Endothelial cell of umbilical vein (primary cell): Measurements from ENCODE around the gene UBAC1. TPM values are rescaled to one million over a fixed set of nuclear protein-coding genes. Genes with fewer than 3 reads are reported as not detected.

Experiments used
- BruUV-seq: library from RNA; stranded (reverse); fragments of 400-500 nt; replicated peaks from 2 replicates; lab custom pipeline; 2021; lab: Mats Ljungman, UMichigan
- CTCF ChIA-PET: fragments of 300-600, 350-600 bp; sonication (Branson Sonifier 250); formaldehyde crosslinking; loops from one replicate; lab custom pipeline; 2021; ENCODE audit warnings: antibody characterized with exemption, inconsistent platforms; lab: Charles Lee
- POLR2A ChIA-PET: fragments of 300-600, 350-600 bp; sonication (Branson Sonifier 250); formaldehyde crosslinking; loops from one replicate; lab custom pipeline; 2021; ENCODE audit warnings: antibody characterized with exemption, inconsistent platforms; lab: Charles Lee
- DNase-seq: peaks from one replicate; pipeline ENCODE4 v3.0.0-alpha.2; 2011; ENCODE audit warnings: low read depth, low spot score
- FAIRE-seq: peaks from 2 replicates; lab custom pipeline; 2011; peaks lifted over from hg19 to GRCh38; lab: Jason Lieb, UNC
- H2AFZ ChIP-seq: 2 replicates; pipeline ENCODE4 v1.6.0; 2012; ENCODE audit warnings: low read depth, low read length, control low read depth, inconsistent platforms
- H3K27ac ChIP-seq: 2 replicates; pipeline ENCODE4 v1.5.1; 2011; ENCODE audit warnings: low read depth, mild to moderate bottlenecking, control low read depth, low read length, moderate library complexity; ENCODE audit not compliant: insufficient read depth
- H3K27me3 ChIP-seq, 2 experiments: 2 replicates each; pipeline versions ENCODE4 v1.6.0 to v1.6.1; 2011; ENCODE audit warnings: low read length in 2 of 2, mixed read lengths in 1 of 2; ENCODE audit not compliant: control insufficient read depth in 2 of 2, insufficient read depth in 2 of 2
- H3K36me3 ChIP-seq, 2 experiments: 2 replicates in 1 of 2; 3 replicates in 1 of 2; pipeline ENCODE4 v1.5.1; 2011; ENCODE audit warnings: low read length in 2 of 2, mild to moderate bottlenecking in 1 of 2, moderate library complexity in 1 of 2; ENCODE audit not compliant: control insufficient read depth in 2 of 2, insufficient read depth in 2 of 2; ENCODE audit errors: extremely low read depth in 1 of 2
- H3K4me1 ChIP-seq: 3 replicates; pipeline ENCODE4 v1.5.1; 2011; ENCODE audit warnings: mild to moderate bottlenecking, low read length; ENCODE audit not compliant: control insufficient read depth, insufficient read depth; ENCODE audit errors: extremely low read depth
- H3K4me2 ChIP-seq: 2 replicates; pipeline ENCODE4 v1.6.1; 2011; ENCODE audit warnings: low read length, control low read depth, mixed read lengths; ENCODE audit not compliant: insufficient read depth
- H3K4me3 ChIP-seq, 3 experiments: fragments of 200-600 bp in 1 of 3; sonication (generic), shearing (Covaris generic) in 1 of 3; replicated peaks in 1 of 3; 2 replicates each; pipeline ENCODE4 v1.5.1; 2011 to 2016; ENCODE audit warnings: control low read depth in 3 of 3, low read length in 3 of 3, mild to moderate bottlenecking in 2 of 3, inconsistent platforms in 1 of 3, low read depth in 1 of 3, moderate library complexity in 1 of 3; ENCODE audit not compliant: insufficient read depth in 1 of 3
- H3K79me2 ChIP-seq: 2 replicates; pipeline ENCODE4 v1.6.0; 2012; ENCODE audit warnings: low read length, inconsistent platforms; ENCODE audit not compliant: control insufficient read depth, insufficient read depth
- H3K9ac ChIP-seq: replicated peaks from 2 replicates; pipeline ENCODE3; 2011; ENCODE audit warnings: low read length, control low read depth; ENCODE audit not compliant: insufficient read depth; ENCODE audit errors: extremely low read depth
- H3K9me1 ChIP-seq: replicated peaks from 3 replicates; pipeline ENCODE4 v1.6.0; 2011; ENCODE audit warnings: mild to moderate bottlenecking, low read length; ENCODE audit not compliant: control insufficient read depth, insufficient read depth; ENCODE audit errors: extremely low read depth
- H3K9me3 ChIP-seq: replicated peaks from 2 replicates; pipeline ENCODE4 v1.5.1; 2012; ENCODE audit warnings: low read length, inconsistent platforms; ENCODE audit not compliant: control insufficient read depth, insufficient read depth
- H4K20me1 ChIP-seq: replicated peaks from 2 replicates; pipeline ENCODE3; 2011; ENCODE audit warnings: mild to moderate bottlenecking, low read length; ENCODE audit not compliant: control insufficient read depth, insufficient read depth; ENCODE audit errors: extremely low read depth
- CTCF ChIP-seq, 2 donors: IDR thresholded peaks; 1 replicate in 1 of 2; 2 replicates in 1 of 2; pipeline ENCODE4 v1.5.1; 2011; ENCODE audit warnings: low read length in 2 of 2, mild to moderate bottlenecking in 2 of 2, moderate library complexity in 2 of 2, control low read depth in 1 of 2, inconsistent platforms in 1 of 2, low read depth in 1 of 2; ENCODE audit not compliant: insufficient read depth in 1 of 2; ENCODE audit errors: extremely low read depth in 1 of 2
- EZH2 ChIP-seq: IDR thresholded peaks from 2 replicates; pipeline ENCODE4 v1.6.1; 2012; ENCODE audit warnings: borderline replicate concordance, low read depth, mild to moderate bottlenecking, moderate library complexity, low read length, inconsistent platforms; ENCODE audit not compliant: severe bottlenecking
- FOS ChIP-seq: IDR thresholded peaks from 2 replicates; pipeline ENCODE4 v1.6.1; 2011; ENCODE audit warnings: mild to moderate bottlenecking, low read length, moderate library complexity, borderline replicate concordance; ENCODE audit not compliant: insufficient read depth
- GATA2 ChIP-seq: IDR thresholded peaks from 2 replicates; pipeline ENCODE4 v1.7.0; 2011; ENCODE audit warnings: low read depth, mild to moderate bottlenecking, moderate library complexity, mixed read lengths, low read length; ENCODE audit not compliant: insufficient read length, insufficient read depth
- JUN ChIP-seq: IDR thresholded peaks from 2 replicates; pipeline ENCODE4 v1.6.1; 2011; ENCODE audit warnings: borderline replicate concordance, low read depth; ENCODE audit not compliant: insufficient read length, insufficient read depth
- MAX ChIP-seq: IDR thresholded peaks from 2 replicates; pipeline ENCODE4 v1.6.1; 2011; ENCODE audit not compliant: insufficient read depth, insufficient read length
- MYC ChIP-seq: IDR thresholded peaks from one replicate; pipeline ENCODE4 v1.6.1; 2011; ENCODE audit warnings: mild to moderate bottlenecking, low read depth, low read length
- POLR2A ChIP-seq: IDR thresholded peaks from 2 replicates; pipeline ENCODE4 v1.6.1; 2012; ENCODE audit warnings: low read depth, mild to moderate bottlenecking, control low read depth, low read length
- POLR2AphosphoS5 ChIP-seq: IDR thresholded peaks from 2 replicates; pipeline ENCODE4 v1.6.1; 2012; ENCODE audit warnings: low read depth, mild to moderate bottlenecking, control low read depth, low read length, moderate library complexity; ENCODE audit not compliant: insufficient read depth
- dilution Hi-C: fragments of 300-500 bp; cut with MboI; formaldehyde crosslinking; loops from one replicate; pipeline ENCODE4 v1.15.0; 2019; ENCODE audit warnings: low sequenced_read_pairs; ENCODE audit not compliant: extremely low pct_ligation_motif_present
- intact Hi-C: fragments of 100-400 bp; cut with micrococcal nuclease; formaldehyde crosslinking; loops from one replicate; pipeline ENCODE4 v1.10.0; 2022
- polyA plus RNA-seq, 4 experiments: library from polyadenylated mRNA; depleted of rRNA in 3 of 4; stranded (reverse) in 3 of 4; unstranded in 1 of 4; fragments of >200 nt; gene quantifications; 2 replicates each; pipeline versions ENCODE4 v1.2.1 to v1.2.3, GENCODE V29; 2011 to 2012; ENCODE audit warnings: missing spikeins in 1 of 4
- total RNA-seq: library from RNA; stranded (reverse); gene quantifications from 2 replicates; pipeline ENCODE4 v1.2.3, GENCODE V29; 2021

UBAC1 gene
- total and polyA plus RNA-seq, 2 donors (not counting 3 experiments of a cell fraction or from before 2014, with no cell fraction given), result 39.5 to 56.7 TPM

- H3K4me2 ChIP-seq, result no peak overlapping the region
- no peak overlapping the region for H3K9ac ChIP-seq
- DNase-seq, result no peak
- no peaks in the 10 kb centered on the region for H3K9me1 ChIP-seq
- no peak overlapping the region for H3K27ac ChIP-seq
- intact Hi-C loops, result no loop called here
- H3K36me3 ChIP-seq, result peaks cover 0 to 4% of the 10 kb centered on the region in 2 experiments
- H4K20me1 ChIP-seq, result no peaks in the 10 kb centered on the region
- peaks cover 8% of the 10 kb centered on the region for H3K4me1 ChIP-seq
- no peak for FAIRE-seq
- ChIA-PET POLR2A (no interaction called here), CTCF (interaction anchor here (1.8 kb wide), 1 partner anchor 16 kb away, joined by 4 read pairs; no protein-coding TSS in a partner anchor)
- BruUV-seq, result no TSS peak
- no peak overlapping the region for H3K4me3 ChIP-seq
- dilution Hi-C loops, result no loop called here
- no peaks in the 10 kb centered on the region for H3K9me3 ChIP-seq
- H3K27me3 ChIP-seq, result no peaks in the 10 kb centered on the region
- H3K79me2 ChIP-seq, result peaks cover 100% of the 10 kb centered on the region
- no peak overlapping the region for H2AFZ ChIP-seq
- TF ChIP-seq JUN (no peak), POLR2AphosphoS5 (no peak), EZH2 (no peak)
These were observed 74.8 kb downstream of the UBAC1 start for GRCh38 chr9:135886147-135886981.

DNA sequence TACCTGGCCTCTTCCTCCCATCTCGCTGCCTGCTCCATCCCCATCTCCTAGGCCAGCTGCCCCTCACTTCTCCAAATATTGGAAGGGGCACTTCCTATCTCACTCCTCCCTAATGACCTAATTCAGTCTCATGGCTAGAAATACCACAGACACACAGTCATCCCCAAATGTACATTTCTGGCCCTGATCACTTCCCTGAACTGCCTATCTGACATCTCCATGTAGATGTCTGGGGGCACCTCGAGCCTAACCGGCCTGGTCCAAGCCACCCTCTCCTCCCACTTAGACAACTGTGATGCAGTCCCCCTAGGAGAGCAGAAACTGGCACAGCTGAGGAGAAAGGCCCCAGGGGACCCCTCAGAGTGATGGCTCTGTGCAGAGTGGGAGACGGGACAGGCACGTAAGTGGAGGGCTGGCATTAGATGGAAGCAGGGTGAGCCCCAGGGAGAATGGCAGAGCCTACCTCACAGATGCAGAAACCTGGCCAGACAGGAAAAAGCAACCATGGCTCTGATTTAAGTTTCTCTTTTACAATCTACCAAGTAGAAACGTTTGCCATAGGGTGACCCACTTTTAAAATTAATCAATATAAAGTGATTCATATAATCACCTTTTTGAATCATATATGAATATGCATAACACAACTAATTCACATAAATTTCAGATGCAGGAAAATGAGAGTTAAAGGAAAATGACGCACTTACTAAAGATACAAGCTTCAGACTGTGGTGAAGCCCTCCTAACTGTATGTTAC, 75.9 kb downstream of the UBAC1 start:
- Histone ChIP-seq H3K9me3 (no peaks in the 10 kb centered on the region), H3K27ac (no peak overlapping the region), H3K4me1 (peaks cover 8% of the 10 kb centered on the region), H3K9ac (no peak overlapping the region), H3K79me2 (peaks cover 94% of the 10 kb centered on the region), H3K9me1 (no peaks in the 10 kb centered on the region), H4K20me1 (no peaks in the 10 kb centered on the region), H2AFZ (no peak overlapping the region), H3K36me3 (peaks cover 0 to 7% of the 10 kb centered on the region in 2 experiments), H3K27me3 (no peaks in the 10 kb centered on the region), H3K4me2 (no peak overlapping the region), H3K4me3 (no peak overlapping the region)
- FAIRE-seq (no peak), DNase-seq (no peak)
- dilution Hi-C loops, result no loop called here
- ChIA-PET CTCF (interaction anchor here (1.8 kb wide), 1 partner anchor 18 kb away, joined by 4 read pairs; no protein-coding TSS in a partner anchor), POLR2A (no interaction called here)
- intact Hi-C loops, result no loop called here
- TF ChIP-seq MYC (no peak), JUN (no peak), FOS (no peak), CTCF (IDR thresholded peaks at IDR 0.05; ENCODE audit: extremely low read depth in 1 of 2, insufficient read depth in 1 of 2, low read depth in 1 of 2, low read length in 2 of 2) (no peak), GATA2 (no peak), POLR2AphosphoS5 (no peak), EZH2 (no peak), MAX (no peak), POLR2A (no peak)
- no TSS peak for BruUV-seq
